Type B pancreatic cell (in vitro differentiated cells): ENCODE measurements around the gene IRF9. TPM values are rescaled to one million over a fixed set of nuclear protein-coding genes. Genes with fewer than 3 reads are reported as not detected.
"Not testable (repeated sequence)": the region's sequence is repeated elsewhere in the genome, so short reads cannot be mapped to it uniquely, and the experiment has no call there.

Experiments used
- DNase-seq: peaks from one replicate; pipeline ENCODE4 v3.0.0; 2021; ENCODE audit warnings: mixed read lengths; ENCODE audit not compliant: unreplicated experiment; ENCODE audit errors: extremely low spot score
- H3K27ac Mint-ChIP-seq: 2 replicates; pipeline ENCODE4 v1.8.0; 2021; ENCODE audit warnings: mild to moderate bottlenecking, mixed read lengths
- H3K27me3 Mint-ChIP-seq: 2 replicates; pipeline ENCODE4 v1.8.0; 2021; ENCODE audit warnings: mixed read lengths
- H3K36me3 Mint-ChIP-seq: 2 replicates; pipeline ENCODE4 v1.8.0; 2021; ENCODE audit warnings: mixed read lengths
- H3K4me1 Mint-ChIP-seq: one replicate; pipeline ENCODE4 v1.8.0; 2021; ENCODE audit warnings: mixed read lengths; ENCODE audit not compliant: unreplicated experiment
- H3K4me3 Mint-ChIP-seq: 2 replicates; pipeline ENCODE4 v1.8.0; 2021; ENCODE audit warnings: mild to moderate bottlenecking, mixed read lengths
- H3K9me3 Mint-ChIP-seq: 2 replicates; pipeline ENCODE4 v1.8.0; 2021; ENCODE audit warnings: mixed read lengths
- CTCF ChIP-seq: fragments of 200-600 bp; sonication (generic); conservative IDR thresholded peaks from 2 replicates; pipeline ENCODE4 v1.5.0; 2021; ENCODE audit warnings: antibody characterized with exemption, mild to moderate bottlenecking
- total RNA-seq: library from RNA; stranded (reverse); gene quantifications from 2 replicates; pipeline ENCODE4 v1.2.1, GENCODE V29; 2021; ENCODE audit warnings: low replicate concordance

The IRF9 gene
- total RNA-seq, 1 donor from 2014 or later, result 60.0 TPM

- TF ChIP-seq CTCF, result no peak
Observed at GRCh38 chr14:24196071-24197055, 35.3 kb downstream of the IRF9 start.

GRCh38 chr14:24197056-24197450 is 36.0 kb downstream of the IRF9 start:
- H3K4me1 Mint-ChIP-seq, result peaks cover 30% of the 10 kb centered on the region
- no peak for TF ChIP-seq CTCF
- H3K9me3 Mint-ChIP-seq, result no peaks in the 10 kb centered on the region
- peak overlapping the region; percentile 83 for H3K4me3 Mint-ChIP-seq
- peaks cover 40% of the 10 kb centered on the region for H3K36me3 Mint-ChIP-seq
- no peaks in the 10 kb centered on the region for H3K27me3 Mint-ChIP-seq
- DNase-seq, result no peak
- H3K27ac Mint-ChIP-seq, result no peak overlapping the region

More at GRCh38 chr14:24196071-24197055, 35.3 kb downstream of the IRF9 start:
- Mint-ChIP-seq H3K4me3 (peak overlapping the region; percentile 98), H3K9me3 (no peaks in the 10 kb centered on the region), H3K27me3 (no peaks in the 10 kb centered on the region), H3K36me3 (peaks cover 34% of the 10 kb centered on the region), H3K27ac (peak overlapping the region; percentile 96), H3K4me1 (peaks cover 34% of the 10 kb centered on the region)
- no peak for DNase-seq

GRCh38 chr14:24198814-24199524 is 37.9 kb downstream of the IRF9 start:
- no peak overlapping the region for H3K27ac Mint-ChIP-seq
- peaks cover 29% of the 10 kb centered on the region for H3K4me1 Mint-ChIP-seq
- peak overlapping the region; percentile 38 for H3K4me3 Mint-ChIP-seq
- no peak for DNase-seq
- TF ChIP-seq CTCF, result no peak
- H3K36me3 Mint-ChIP-seq, result peaks cover 43% of the 10 kb centered on the region
- H3K9me3 Mint-ChIP-seq, result no peaks in the 10 kb centered on the region
- H3K27me3 Mint-ChIP-seq, result no peaks in the 10 kb centered on the region

GRCh38 chr14:24202538-24202937 is 41.5 kb downstream of the IRF9 start:
- peaks cover 55% of the 10 kb centered on the region for H3K36me3 Mint-ChIP-seq
- not testable (repeated sequence) for H3K27ac Mint-ChIP-seq, H3K4me1 Mint-ChIP-seq, H3K27me3 Mint-ChIP-seq, DNase-seq, H3K4me3 Mint-ChIP-seq, H3K9me3 Mint-ChIP-seq

- H3K36me3 Mint-ChIP-seq, result peaks cover 60% of the 10 kb centered on the region
- H3K27ac Mint-ChIP-seq, DNase-seq, H3K4me3 Mint-ChIP-seq, H3K27me3 Mint-ChIP-seq, H3K4me1 Mint-ChIP-seq, H3K9me3 Mint-ChIP-seq: not testable (repeated sequence)
Observed at GRCh38 chr14:24203249-24203886, 42.3 kb downstream of the IRF9 start.
